Endothelial cell of hepatic sinusoid (primary cell): Measurements from ENCODE around the gene ATP8A2.
"Not testable (repeated sequence)": the region's sequence is repeated elsewhere in the genome, so short reads cannot be mapped to it uniquely, and the experiment has no call there.

Experiments used
- in situ Hi-C: cut with HindIII; loops from 2 replicates; pipeline ENCODE4 v1.10.0; 2017; ENCODE audit warnings: low sequenced_read_pairs

The ATP8A2 gene

DNA sequence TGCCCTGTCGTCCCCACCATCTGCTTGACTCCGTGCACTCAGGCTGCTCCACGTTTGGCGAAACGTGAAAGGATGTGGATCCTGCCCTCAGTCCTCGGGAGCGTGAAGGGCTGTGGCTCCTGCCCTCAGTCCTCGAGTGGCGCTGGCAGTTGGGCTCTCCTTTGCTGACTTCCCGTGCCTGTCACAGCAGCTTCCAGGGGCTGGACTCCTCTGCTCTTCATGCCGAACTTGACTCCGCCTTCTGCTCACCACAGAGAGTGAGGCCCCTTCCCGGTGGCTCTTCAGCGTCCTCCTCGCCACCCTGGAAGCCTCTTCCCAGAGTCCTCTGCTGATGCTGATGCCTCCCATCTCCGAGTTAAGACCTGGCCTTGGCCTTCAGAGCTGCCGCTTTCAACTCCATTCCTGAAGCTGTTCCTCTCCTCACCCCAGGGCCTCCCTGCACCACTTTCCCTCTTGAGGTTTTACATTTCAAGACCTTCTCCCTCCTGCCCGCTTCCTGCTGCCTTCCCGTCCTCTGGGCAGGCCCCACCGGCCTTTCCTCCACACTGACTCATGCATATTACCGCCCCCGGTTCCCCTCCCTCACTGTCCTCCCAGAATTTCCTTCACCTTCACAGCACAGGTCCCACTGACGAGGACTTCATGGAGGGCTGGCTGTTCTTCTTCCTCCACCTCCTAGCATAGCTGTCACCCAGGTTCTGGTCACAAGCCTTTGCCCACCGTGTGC lies 568.4 kb downstream of the ATP8A2 start:
- in situ Hi-C loops: loop anchor here (10.0 kb wide), 1 partner anchor 55 kb away; no protein-coding TSS in a partner anchor

DNA sequence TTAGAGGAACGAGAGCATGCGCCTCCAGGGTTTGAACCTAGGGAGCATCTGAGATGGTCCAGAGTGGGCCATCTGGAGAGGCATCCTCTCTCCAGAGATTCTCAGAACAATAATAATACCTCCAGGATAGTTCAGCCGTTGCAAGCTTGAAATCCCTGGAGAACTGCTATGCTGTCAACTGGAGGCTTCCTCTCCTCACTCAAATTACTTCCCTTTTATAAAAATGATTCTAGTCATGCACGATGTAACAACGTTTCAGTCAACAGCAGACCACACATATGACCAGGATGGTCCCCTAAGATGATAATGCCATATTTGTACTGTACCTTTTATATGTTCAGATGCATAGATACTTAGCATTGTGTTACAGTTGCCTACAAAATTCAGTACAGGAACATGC lies 571.3 kb downstream of the ATP8A2 start:
- in situ Hi-C loops: loop anchor here (10.0 kb wide), 1 partner anchor 52 kb away; no protein-coding TSS in a partner anchor

DNA sequence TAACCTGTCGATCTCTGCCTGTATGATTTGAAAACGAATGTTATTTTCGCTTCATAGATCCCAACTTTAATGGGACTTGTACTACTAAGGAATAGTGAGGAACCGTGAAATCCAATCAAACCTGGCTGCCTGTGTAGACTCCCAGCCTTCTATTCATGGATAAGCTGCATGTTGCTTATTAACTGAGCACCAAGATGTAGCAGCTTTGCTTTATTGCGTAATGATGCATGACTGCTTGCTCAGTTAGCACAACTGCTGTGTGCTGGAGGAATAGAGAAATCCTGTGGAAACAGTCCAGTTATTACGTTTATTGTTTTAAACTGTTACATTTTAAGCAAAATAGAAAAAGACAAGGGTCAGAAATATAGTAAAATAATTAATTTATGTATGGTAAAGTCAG lies 571.9 kb downstream of the ATP8A2 start:
- in situ Hi-C loops: loop anchor here (10.0 kb wide), 1 partner anchor 51 kb away; no protein-coding TSS in a partner anchor

DNA sequence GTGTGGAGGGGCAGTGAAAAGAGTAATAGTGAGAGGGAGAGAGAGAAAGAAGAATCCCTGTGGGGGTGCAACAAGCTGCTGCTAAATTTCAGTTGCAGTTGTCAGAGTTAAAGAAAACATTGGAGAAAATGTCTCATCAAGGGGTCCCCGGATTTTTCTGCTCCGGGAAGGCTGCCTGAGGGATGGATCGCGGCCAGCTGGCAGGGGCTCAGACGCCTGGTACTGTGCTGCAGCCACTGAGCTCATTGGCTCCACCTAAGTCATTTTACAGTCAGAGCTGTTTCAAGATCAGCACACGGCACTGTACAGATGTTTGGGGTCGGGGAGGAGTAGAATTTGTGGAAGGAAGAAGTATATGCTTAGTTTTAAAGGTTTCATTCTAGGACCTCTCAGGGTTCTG lies 573.8 kb downstream of the ATP8A2 start:
- in situ Hi-C loops: loop anchor here (10.0 kb wide), 1 partner anchor 49 kb away; no protein-coding TSS in a partner anchor

DNA sequence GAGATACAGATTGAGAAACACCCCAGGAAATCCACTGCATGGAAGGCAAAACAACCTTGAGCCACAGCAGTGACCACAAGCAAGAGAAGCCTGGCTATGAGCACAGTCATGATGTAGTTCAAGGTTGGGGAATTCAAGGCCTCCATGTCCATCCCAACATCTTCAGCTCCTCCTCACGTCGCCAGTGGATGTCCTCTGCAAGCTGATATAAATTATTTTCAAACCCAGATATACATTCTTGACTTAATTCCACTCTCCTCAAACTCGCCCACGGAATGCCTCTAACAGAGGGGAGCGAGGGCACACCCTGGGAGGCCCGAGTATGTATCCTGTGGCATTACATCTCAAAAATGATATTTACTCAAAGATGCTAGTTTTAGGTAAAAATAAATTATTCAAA lies 574.5 kb downstream of the ATP8A2 start:
- in situ Hi-C loops: loop anchor here (10.0 kb wide), 1 partner anchor 48 kb away; no protein-coding TSS in a partner anchor

DNA sequence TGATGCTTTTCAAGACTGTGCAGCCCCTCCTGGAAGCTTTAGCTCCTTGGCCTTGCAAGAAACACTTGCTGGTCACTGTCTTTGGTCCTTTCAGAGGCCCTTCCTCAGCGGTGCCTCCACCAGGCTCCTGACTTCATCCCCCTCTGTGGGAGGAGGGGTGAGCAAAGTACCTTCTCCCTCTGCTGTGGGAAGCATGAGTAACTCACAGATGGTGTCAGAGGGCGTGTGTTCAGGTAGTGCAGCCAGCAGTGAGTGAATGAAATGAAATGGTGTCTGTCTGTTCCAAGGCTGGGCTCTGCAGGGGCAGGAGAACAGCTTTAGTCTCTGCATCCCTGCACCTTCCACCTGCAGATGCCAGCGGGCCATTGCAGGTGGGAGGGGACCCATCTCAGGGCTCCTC lies 577.1 kb downstream of the ATP8A2 start:
- in situ Hi-C loops: loop anchor here (10.0 kb wide), 1 partner anchor 46 kb away; no protein-coding TSS in a partner anchor

DNA sequence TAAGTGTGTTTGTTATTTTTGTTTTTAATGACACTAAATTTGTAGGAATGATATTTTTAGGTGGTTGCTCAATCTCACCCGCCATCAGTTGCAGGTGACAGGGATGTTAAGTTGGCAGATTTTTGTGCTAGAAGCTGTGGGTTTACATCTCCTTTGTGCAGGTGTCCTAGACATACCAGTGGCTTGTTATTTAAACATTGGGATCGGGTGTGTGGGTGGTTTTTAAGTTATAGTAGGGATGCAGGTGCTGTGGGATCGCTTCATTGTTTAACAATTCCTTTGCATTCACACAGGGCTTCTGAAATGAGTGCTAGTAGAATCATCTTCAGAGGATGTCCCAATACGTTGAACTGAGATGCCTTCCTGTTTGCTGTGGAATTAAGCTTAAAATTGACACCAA lies 580.1 kb downstream of the ATP8A2 start:
- in situ Hi-C loops: no loop called here

DNA sequence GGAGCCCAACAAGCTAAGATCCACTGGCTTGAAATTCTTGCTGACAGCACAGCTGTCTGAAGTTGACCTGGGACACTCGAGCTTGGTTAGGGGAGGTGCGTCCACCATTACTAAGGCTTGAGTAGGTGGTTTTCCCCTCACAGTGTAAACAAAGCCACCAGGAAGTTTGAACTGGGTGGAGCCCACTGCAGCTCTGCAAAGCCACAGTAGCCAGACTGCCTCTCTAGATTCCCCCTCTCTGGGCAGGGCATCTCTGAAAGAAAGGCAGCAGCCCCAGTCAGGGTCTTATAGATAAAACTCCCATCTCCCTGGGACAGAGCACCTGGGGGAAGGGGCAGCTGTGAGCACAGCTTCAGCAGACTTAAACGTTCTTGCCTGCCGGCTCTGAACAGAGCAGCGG lies 582.3 kb downstream of the ATP8A2 start:
- in situ Hi-C loops: not testable (repeated sequence)

DNA sequence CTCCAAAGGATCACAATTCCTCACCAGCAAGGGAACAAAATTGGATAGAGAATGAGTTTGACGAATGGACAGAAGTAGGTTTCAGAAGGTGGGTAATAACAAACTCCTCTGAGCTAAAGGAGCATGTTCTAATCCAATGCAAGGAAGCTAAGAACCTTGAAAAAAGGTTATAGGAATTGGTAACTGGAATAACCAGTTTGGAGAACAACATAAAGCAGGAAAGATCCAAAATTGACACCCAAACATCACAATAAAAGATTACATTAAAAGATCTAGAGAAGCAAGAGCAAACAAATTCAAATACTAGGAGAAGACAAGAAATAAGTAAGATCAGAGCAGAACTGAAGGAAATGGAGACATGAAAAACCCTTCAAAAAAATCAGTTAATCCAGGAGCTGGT lies 583.2 kb downstream of the ATP8A2 start:
- in situ Hi-C loops: not testable (repeated sequence)

DNA sequence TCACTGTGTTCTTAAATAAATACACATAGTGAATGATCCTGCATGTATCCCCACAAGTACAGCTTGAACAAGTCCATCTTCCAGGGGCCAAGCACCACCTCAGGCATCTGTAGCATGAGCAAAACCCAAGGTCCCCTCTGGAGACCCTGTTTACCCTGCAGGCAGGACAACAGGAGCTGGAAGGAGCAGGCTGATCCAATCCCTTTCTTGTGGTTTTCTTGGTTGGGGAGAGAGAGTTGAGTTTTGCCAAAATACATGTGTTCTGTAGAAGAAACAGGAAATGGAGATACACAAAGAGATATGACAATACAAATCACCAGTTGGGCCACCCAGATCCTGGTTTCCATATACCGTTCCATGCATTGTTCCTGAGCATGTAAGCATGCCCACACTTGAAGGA lies 587.2 kb downstream of the ATP8A2 start:
- in situ Hi-C loops: no loop called here

DNA sequence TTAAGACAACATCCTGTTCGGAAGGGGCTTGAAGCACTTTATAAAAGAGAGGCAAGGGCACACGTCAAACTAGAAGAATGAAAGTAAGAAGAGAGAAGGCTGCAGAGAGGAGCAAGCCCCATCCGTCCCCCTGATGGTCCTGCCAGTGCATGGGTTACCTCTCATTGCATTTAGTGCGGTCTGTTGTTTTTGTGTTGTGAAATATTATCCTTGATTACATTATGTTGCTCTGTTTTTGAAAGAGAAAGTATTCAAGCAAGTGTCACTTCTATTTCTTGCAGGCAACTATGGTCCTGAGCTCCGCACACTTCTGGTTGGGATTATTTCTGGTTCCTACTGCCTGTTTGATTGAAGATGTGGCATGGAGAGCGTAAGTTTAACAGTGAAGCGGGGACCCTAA lies 589.5 kb downstream of the ATP8A2 start:
- in situ Hi-C loops: no loop called here

DNA sequence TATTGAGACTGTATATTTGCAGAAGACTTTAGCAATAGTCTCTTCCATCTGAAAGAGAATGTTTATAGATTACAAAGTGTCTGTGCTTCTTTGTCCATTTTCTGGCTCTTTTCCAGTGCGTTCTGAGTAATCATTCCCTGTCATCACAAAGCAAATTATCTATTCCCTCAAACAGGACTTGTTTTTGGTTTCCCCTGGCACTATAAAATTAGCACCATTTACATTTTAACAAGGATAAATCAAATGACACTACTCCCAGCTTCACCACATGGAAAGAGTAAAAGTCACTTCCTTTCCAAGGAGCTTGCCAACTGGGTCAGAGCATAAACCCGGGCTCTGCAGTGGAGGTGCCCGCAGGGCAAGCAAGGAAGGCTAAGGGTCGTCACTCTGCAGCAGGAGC lies 591.9 kb downstream of the ATP8A2 start:
- in situ Hi-C loops: no loop called here

DNA sequence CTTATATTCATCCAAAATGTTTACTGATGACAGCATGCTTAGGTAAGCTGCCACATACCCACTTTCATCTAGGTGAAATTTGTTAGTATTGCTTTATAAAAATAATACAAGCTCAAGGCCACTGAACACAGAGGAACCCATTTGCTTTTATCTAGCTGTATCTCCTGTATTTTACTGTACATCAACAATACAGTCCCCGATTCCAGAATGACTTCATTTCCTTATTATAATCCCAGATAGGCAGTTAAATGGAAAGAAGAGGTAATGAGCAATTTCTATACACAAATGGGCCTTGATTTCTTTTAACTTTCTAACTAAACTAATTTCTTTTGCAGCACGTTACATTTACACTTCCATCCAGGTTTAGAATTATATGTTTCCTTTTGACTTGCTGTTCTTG lies 593.8 kb downstream of the ATP8A2 start:
- in situ Hi-C loops: no loop called here

DNA sequence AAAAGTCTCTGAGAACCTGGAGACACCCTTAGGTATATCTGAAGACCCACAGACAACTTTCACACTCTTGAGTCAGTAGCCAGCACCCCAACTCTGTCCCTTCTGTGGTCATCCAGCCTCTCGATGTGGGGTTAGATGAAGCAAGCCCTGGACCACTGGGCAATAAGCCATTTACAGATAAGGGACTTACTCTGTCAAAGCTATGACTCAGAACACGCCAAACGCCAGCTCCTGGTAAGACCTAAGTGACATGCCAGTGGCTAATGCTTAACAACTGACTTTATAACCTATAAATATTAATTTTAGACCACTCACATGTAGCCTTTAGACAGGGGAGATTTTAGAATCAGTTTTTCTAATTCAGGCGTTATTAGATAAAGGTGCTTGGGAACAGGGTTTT lies 594.3 kb downstream of the ATP8A2 start:
- in situ Hi-C loops: no loop called here

DNA sequence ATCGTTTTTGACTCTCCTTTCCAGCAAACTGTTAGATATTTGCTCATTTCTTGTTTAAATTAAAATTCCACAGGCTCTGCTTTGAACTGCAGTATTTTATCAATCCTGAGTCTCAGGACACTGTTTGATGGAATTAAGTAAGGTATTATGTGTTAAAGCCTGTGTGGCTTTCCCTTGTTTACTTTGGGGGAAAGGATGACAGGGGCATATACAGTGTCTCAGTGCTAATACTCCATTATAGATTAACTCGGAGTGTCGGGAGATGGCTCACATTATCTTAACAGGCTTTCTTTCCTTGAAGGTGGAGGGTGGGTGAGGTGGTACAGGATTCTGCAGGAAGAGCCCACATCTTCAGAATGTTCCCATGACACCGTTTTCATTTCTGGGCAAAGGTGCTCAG lies 595.4 kb downstream of the ATP8A2 start:
- in situ Hi-C loops: no loop called here

DNA sequence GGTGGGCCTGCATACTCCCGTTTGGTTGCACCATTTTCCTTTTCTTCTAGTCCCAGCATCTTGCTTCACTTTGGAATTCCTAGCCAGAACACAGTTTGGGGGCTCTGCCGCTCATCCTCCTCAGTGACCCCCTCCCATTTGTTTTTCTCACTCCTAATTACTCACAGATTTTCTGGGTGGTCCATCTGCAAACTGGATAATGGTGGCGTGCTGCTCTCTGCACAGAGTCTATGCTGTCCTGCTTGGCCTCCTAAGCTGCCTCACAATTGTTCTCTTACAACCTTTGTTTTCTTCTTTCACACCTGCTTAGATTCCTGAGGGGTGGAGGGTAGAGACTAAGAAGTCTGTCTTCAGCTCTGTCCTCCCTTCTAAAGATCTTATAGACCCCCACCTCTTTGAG lies 599.3 kb downstream of the ATP8A2 start:
- in situ Hi-C loops: no loop called here

DNA sequence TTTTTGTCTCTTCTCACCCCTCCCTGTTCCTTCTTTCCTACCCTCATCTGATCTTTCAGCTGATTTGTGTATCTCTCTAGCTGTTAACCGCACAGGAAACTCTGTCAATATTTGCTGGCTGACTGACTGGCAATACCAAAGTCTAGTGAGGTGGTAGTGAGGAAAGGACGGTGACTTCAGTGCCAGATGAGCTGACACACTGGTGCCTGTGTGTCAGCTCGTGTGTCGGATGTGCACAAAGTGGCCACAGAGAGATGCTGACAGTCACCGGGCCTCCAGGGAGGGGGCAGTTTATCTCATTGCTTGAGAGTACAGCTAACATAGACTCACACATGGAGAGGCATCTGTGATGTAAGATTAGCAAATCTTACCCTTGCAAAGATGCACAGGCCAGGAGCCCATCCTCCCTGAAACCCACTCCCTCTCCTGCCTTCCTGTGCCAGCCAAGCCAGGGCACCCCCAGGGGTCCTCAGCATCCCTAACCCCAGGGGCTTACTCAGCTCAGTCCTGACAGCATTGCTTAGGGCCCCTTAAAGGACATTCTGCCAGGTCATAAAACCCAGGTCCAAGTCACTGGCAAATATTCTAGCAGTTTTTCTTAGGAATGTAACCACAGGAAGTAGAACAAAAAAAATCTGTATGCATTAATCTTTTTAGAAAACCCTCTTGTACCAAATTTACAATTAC lies 599.8 kb downstream of the ATP8A2 start:
- in situ Hi-C loops: no loop called here

DNA sequence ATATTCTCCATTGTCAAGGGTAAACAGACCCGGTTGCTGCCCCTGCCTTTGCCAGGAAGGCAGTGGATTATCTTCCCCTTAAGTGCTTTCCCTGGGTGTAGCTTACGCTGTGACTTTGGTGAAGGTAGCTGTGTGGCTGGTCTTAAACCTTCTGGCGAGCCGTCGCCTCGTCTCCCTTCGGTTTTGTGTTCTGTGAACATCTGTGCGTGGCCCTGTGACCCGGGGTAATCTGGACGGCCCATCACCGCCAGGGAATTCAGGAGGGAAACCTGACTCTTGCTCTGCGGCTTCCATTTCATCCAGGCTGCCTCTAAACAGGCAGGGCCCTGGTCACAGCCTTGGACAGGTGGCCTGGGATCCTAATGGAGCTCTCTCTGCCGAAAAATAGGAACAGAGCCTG lies 601.3 kb downstream of the ATP8A2 start:
- in situ Hi-C loops: no loop called here

DNA sequence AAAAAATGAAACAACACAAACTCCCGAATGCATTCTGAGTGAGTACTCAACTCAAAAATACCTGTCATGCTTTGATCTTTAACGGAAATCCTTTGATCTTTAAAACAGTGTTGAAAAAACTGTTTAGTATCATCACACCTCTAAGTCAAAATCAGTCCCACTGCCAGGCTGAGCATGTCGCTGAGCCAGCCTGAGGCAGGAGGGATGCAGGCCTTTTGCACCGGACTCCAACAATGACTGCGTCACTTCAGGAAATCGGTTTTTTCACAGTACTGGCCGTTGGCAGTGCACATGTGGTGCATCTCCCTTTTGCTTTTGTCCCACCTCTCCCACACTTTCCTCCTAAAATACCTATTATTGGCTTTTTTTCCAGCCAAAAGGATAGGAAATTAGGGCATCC lies 601.8 kb downstream of the ATP8A2 start:
- in situ Hi-C loops: no loop called here

DNA sequence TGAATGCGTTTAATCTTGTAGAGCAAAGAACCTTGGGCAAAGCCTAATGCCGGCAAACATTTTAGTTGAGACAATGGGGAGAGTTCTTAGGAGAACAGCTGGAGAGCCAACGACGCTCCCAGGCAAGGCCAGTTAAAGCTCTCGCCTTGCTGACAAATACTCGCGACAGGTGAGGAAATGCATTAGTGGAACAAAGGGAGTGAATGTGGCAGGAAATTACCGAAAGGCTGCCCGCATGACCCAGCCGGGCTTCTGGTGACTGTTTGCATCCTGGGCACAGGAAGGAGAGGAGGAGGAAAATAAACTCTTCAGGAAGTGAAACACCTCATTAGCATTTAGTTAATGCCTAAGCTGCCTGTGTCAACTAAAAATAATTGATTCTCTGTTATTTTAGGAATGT lies 605.4 kb downstream of the ATP8A2 start:
- in situ Hi-C loops: no loop called here

DNA sequence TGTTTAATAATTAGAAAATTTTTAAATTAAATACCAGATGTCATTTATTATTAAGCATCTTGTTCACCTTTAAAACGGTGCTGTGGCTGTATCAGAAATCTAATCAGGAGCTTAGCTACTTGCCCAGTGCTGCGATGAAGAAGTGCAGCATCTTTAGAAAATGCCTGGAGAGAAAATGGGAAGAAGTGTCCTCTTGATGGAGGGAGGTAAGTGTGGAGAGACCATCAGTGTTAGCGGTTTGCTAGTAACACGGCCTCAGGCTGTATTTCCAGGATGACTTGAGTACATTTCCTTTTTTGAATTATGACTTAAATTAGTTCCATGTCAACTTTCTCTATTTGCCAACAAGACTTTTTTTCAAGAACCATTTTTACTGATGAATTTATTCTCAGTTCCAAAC lies 605.9 kb downstream of the ATP8A2 start:
- in situ Hi-C loops: no loop called here

DNA sequence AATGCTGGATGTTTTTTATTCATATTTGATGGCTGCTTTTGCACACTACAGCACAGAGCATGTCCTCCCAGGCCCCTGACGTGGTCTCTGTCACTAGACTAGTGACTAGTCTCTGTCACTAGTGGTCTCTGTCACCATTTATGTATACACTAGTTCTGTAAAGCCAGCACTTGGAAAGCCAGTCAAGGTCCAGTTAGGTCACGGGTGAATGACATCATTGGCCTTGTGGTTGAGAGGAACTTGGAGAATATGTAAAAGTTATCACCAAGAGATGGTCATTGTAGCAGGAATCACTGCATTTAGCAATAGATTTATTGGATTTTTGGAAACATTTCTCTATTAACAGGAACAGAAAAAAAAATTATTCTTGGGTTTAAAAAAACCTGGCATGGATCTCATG lies 607.2 kb downstream of the ATP8A2 start:
- in situ Hi-C loops: no loop called here
